K562 (cell line): Measurements from ENCODE around the gene CFAP221.

Experiments used
- ARID3A ChIP-seq: IDR thresholded peaks from 2 replicates; pipeline ENCODE4 v1.6.1; 2012; ENCODE audit warnings: low read depth, low read length, improper control_type of control experiment, borderline replicate concordance
- CHD4 ChIP-seq: fragments of 200-600 bp; sonication (generic); IDR thresholded peaks from 3 replicates; pipeline ENCODE4 v1.6.1; 2012; ENCODE audit warnings: low read depth, mild to moderate bottlenecking, mixed read lengths, low read length, inconsistent platforms; ENCODE audit not compliant: insufficient read depth, insufficient replicate concordance, poor library complexity, severe bottlenecking
- CUX1 ChIP-seq: fragments of 200-800 bp; sonication (Bioruptor generic); IDR thresholded peaks from 2 replicates; pipeline ENCODE4 v1.6.1; 2016; ENCODE audit warnings: missing genetic modification characterization, missing compliant biosample characterization
- POLR2AphosphoS5 ChIP-seq: IDR thresholded peaks from 2 replicates; pipeline ENCODE4 v1.6.1; 2011; ENCODE audit warnings: mild to moderate bottlenecking, low read depth, low read length, moderate library complexity; ENCODE audit not compliant: control insufficient read depth, insufficient read depth
- SIN3A ChIP-seq, 2 experiments: fragments of 150-350 bp in 1 of 2; IDR thresholded peaks; 2 replicates each; pipeline ENCODE4 v1.6.1; 2011 to 2016; ENCODE audit warnings: borderline replicate concordance in 2 of 2, low read depth in 2 of 2, low read length in 2 of 2, mild to moderate bottlenecking in 2 of 2, moderate library complexity in 2 of 2; ENCODE audit not compliant: control insufficient read depth in 1 of 2
- STAT5A ChIP-seq: IDR thresholded peaks from 2 replicates; pipeline ENCODE4 v1.6.1; 2012; ENCODE audit warnings: low read length, inconsistent platforms, borderline replicate concordance
- USF1 ChIP-seq: sonication (generic); formaldehyde crosslinking; IDR thresholded peaks from 2 replicates; pipeline ENCODE4 v1.9.0; 2022; ENCODE audit warnings: mild to moderate bottlenecking, missing genetic modification reagents
- ZC3H4 ChIP-seq: sonication (generic); formaldehyde crosslinking; IDR thresholded peaks from 2 replicates; pipeline ENCODE4 v1.9.0; 2021; ENCODE audit warnings: missing genetic modification reagents, borderline replicate concordance
- ZHX1 ChIP-seq: fragments of 150-350 bp; conservative IDR thresholded peaks from 2 replicates; pipeline ENCODE4 v1.6.1; 2014; ENCODE audit warnings: low read length
- ZNF274 ChIP-seq: IDR thresholded peaks from 2 replicates; pipeline ENCODE4 v1.6.1; 2011; ENCODE audit warnings: low read depth, mild to moderate bottlenecking, low read length, moderate library complexity, borderline replicate concordance
- ZNF280A ChIP-seq: fragments of 450-650 bp; IDR thresholded peaks from 2 replicates; pipeline ENCODE4 v1.6.1; 2018; ENCODE audit warnings: mild to moderate bottlenecking, low read depth; ENCODE audit not compliant: partially characterized antibody
- ZNF699 ChIP-seq: fragments of 250-450 bp; sonication (Bioruptor Pico); IDR thresholded peaks from 2 replicates; pipeline ENCODE4 v1.8.0; 2021; ENCODE audit warnings: mild to moderate bottlenecking, moderate library complexity; ENCODE audit not compliant: insufficient replicate concordance

GRCh38 chr2:119673796-119674195 is 129.5 kb downstream of the CFAP221 start:
- TF ChIP-seq ZC3H4 (CRISPR knock-in tag) (no peak), USF1 (CRISPR knock-in tag) (no peak), CHD4 (no peak), STAT5A (no peak), ZNF280A (no peak), POLR2AphosphoS5 (no peak), ZHX1 (no peak), SIN3A (IDR thresholded peaks at IDR 0.05; ENCODE audit: borderline replicate concordance in 2 of 2, control insufficient read depth in 1 of 2, low read depth in 2 of 2, low read length in 2 of 2) (no peak), ZNF699 (CRISPR knock-in tag) (no peak), CUX1 (CRISPR knock-in tag) (no peak), ARID3A (no peak), ZNF274 (no peak)
